SH-SY5Y (cell line): ENCODE results near the gene SLIT1.

ENCODE experiments used
- GATA2 ChIP-seq: IDR thresholded peaks from 2 replicates; pipeline ENCODE4 v1.6.1; 2011; ENCODE audit warnings: mild to moderate bottlenecking, low read depth, low read length
- GATA3 ChIP-seq: IDR thresholded peaks from 2 replicates; pipeline ENCODE4 v1.6.1; 2011; ENCODE audit warnings: low read depth, mild to moderate bottlenecking, low read length, moderate library complexity

- no peak for TF ChIP-seq GATA2
- TF ChIP-seq GATA3, result no peak
These were observed 57.1 kb downstream of the SLIT1 start for GRCh38 chr10:97128516-97129154.
